K562 (cell line): ENCODE results near the gene ITGAD. TPM values are rescaled to one million over a fixed set of nuclear protein-coding genes. Genes with fewer than 3 reads are reported as not detected.

Experiments
- BACH1 ChIP-seq: fragments of 200-800 bp; sonication (Bioruptor generic); IDR thresholded peaks from 2 replicates; pipeline ENCODE4 v1.6.1; 2016; ENCODE audit warnings: missing genetic modification characterization, missing compliant biosample characterization
- CEBPG ChIP-seq, 3 experiments: fragments of 200-800 bp in 1 of 3; sonication (Bioruptor generic) in 1 of 3; sonication (generic) in 1 of 3; formaldehyde crosslinking in 1 of 3; IDR thresholded peaks in 2 of 3; conservative IDR thresholded peaks in 1 of 3; 2 replicates each; pipeline versions ENCODE4 v1.6.1 to v1.8.0; 2016 to 2022; ENCODE audit warnings: missing compliant biosample characterization in 2 of 3, missing genetic modification characterization in 2 of 3, mild to moderate bottlenecking in 1 of 3, missing genetic modification reagents in 1 of 3
- CTBP1 ChIP-seq: fragments of 450-650 bp; IDR thresholded peaks from 2 replicates; pipeline ENCODE4 v1.6.1; 2016; ENCODE audit warnings: borderline replicate concordance
- FOXJ2 ChIP-seq: fragments of 200-800 bp; sonication (Bioruptor generic); IDR thresholded peaks from 2 replicates; pipeline ENCODE4 v1.6.1; 2016; ENCODE audit warnings: missing genetic modification characterization, missing compliant biosample characterization
- FOXM1 ChIP-seq, 2 experiments: fragments of 450-650 bp in 1 of 2; sonication (generic) in 1 of 2; formaldehyde crosslinking in 1 of 2; IDR thresholded peaks; 2 replicates each; pipeline versions ENCODE4 v1.6.1 to v1.9.0; 2017 to 2022; ENCODE audit warnings: low read depth in 2 of 2, mild to moderate bottlenecking in 2 of 2, missing genetic modification reagents in 1 of 2, moderate library complexity in 1 of 2
- HNRNPL ChIP-seq: fragments of 200-400 bp; formaldehyde crosslinking; IDR thresholded peaks from 2 replicates; pipeline ENCODE4 v1.6.1; 2017; ENCODE audit warnings: low read depth, mild to moderate bottlenecking, low read length
- MAX ChIP-seq: sonication (generic); formaldehyde crosslinking; IDR thresholded peaks from 2 replicates; pipeline ENCODE4 v1.9.0; 2022; ENCODE audit warnings: mild to moderate bottlenecking, missing genetic modification reagents
- MYC ChIP-seq, 2 experiments: fragments of 250-450 bp in 1 of 2; sonication (Bioruptor Pico) in 1 of 2; IDR thresholded peaks; 2 replicates each; pipeline versions ENCODE4 v1.5.1 to v1.6.1; 2012 to 2021; ENCODE audit warnings: low read depth in 2 of 2, borderline replicate concordance in 1 of 2, improper control_type of control experiment in 1 of 2, low read length in 1 of 2, mild to moderate bottlenecking in 1 of 2, moderate library complexity in 1 of 2
- NFXL1 ChIP-seq: fragments of 450-650 bp; formaldehyde crosslinking; IDR thresholded peaks from 2 replicates; pipeline ENCODE4 v1.4.0; 2021; ENCODE audit warnings: mild to moderate bottlenecking
- PHF8 ChIP-seq: fragments of 200-600 bp; sonication (generic); IDR thresholded peaks from 2 replicates; pipeline ENCODE4 v1.6.1; 2012; ENCODE audit warnings: mixed run types, mild to moderate bottlenecking, inconsistent platforms, low read length, moderate library complexity, borderline replicate concordance
- PPARD ChIP-seq: fragments of 250-450 bp; sonication (Bioruptor Pico); IDR thresholded peaks from 2 replicates; pipeline ENCODE4 v1.8.0; 2022; ENCODE audit warnings: inconsistent platforms, mild to moderate bottlenecking, moderate library complexity
- RAD51 ChIP-seq: fragments of 450-650 bp; IDR thresholded peaks from 2 replicates; pipeline ENCODE4 v1.7.1; 2016; ENCODE audit warnings: low read depth, mild to moderate bottlenecking, borderline replicate concordance
- RFX1 ChIP-seq: fragments of 450-650 bp; IDR thresholded peaks from 2 replicates; pipeline ENCODE4 v1.6.1; 2016; ENCODE audit warnings: mild to moderate bottlenecking, moderate library complexity
- SIX5 ChIP-seq, 2 experiments: IDR thresholded peaks; 2 replicates each; pipeline ENCODE4 v1.6.1; 2011; ENCODE audit warnings: low read length in 2 of 2, borderline replicate concordance in 1 of 2, low read depth in 1 of 2, mild to moderate bottlenecking in 1 of 2, moderate library complexity in 1 of 2; ENCODE audit not compliant: insufficient read depth in 1 of 2
- SLC30A9 ChIP-seq: fragments of 250-450 bp; sonication (Bioruptor Pico); IDR thresholded peaks from 2 replicates; pipeline ENCODE4 v1.8.0; 2022; ENCODE audit warnings: mild to moderate bottlenecking, moderate library complexity
- SMC3 ChIP-seq: conservative IDR thresholded peaks from 2 replicates; pipeline ENCODE4 v1.6.1; 2011; ENCODE audit warnings: low read depth, low read length, improper control_type of control experiment; ENCODE audit not compliant: insufficient read depth
- STAT5B ChIP-seq: fragments of 250-450 bp; sonication (Bioruptor Pico); IDR thresholded peaks from 2 replicates; pipeline ENCODE4 v1.8.0; 2021; ENCODE audit warnings: mild to moderate bottlenecking, inconsistent platforms
- TRIM25 ChIP-seq: fragments of 450-650 bp; IDR thresholded peaks from 2 replicates; pipeline ENCODE4 v1.7.0; 2016; ENCODE audit warnings: borderline replicate concordance
- ZBTB5 ChIP-seq: fragments of 450-650 bp; IDR thresholded peaks from 2 replicates; pipeline ENCODE4 v1.6.1; 2017; ENCODE audit warnings: antibody characterized with exemption
- ZNF583 ChIP-seq: fragments of 250-450 bp; sonication (Bioruptor Pico); IDR thresholded peaks from 2 replicates; pipeline ENCODE4 v1.4.0; 2020
- ZNF589 ChIP-seq: fragments of 200-800 bp; sonication (Bioruptor generic); IDR thresholded peaks from 2 replicates; pipeline ENCODE4 v1.6.1; 2016; ENCODE audit warnings: low read depth, missing genetic modification characterization, missing compliant biosample characterization
- polyA plus RNA-seq, 8 experiments: library from polyadenylated mRNA; depleted of rRNA in 4 of 8; stranded (reverse) in 5 of 8; unstranded in 3 of 8; fragments of >200 nt; fragmentation: Nextera tagmentation in 2 of 8; fragmentation: Illumina TruSeq in 1 of 8; extraction: Ambion mirVana in 2 of 8; extraction: Trizol in 1 of 8; gene quantifications; 2 replicates each; pipeline versions ENCODE4 v1.2.1 to v1.2.3, GENCODE V29; 2011 to 2014; ENCODE audit warnings: inconsistent platforms in 1 of 8, missing spikeins in 1 of 8
- total RNA-seq, 7 experiments: library from RNA; depleted of rRNA in 6 of 7; stranded (reverse); fragments of >200 nt in 6 of 7; fragmentation: Illumina TruSeq in 2 of 7; extraction: Trizol in 2 of 7; gene quantifications; 2 replicates each; pipeline versions ENCODE4 v1.2.1 to v1.2.3, GENCODE V29; 2011 to 2021; ENCODE audit warnings: low replicate concordance in 1 of 7
- TF ChIP-seq, protein P1 (sequence below): sonication (generic); formaldehyde crosslinking; IDR thresholded peaks from 2 replicates; pipeline ENCODE4 v1.8.0; 2022; ENCODE audit warnings: mild to moderate bottlenecking, missing genetic modification reagents

ITGAD gene
- total and polyA plus RNA-seq, 9 of the 15 experiments (the other 6 are each of a cell fraction or from before 2014, with no cell fraction given), result not detected

- TF ChIP-seq NFXL1 (CRISPR knock-in tag) (no peak), FOXJ2 (peak; percentile 4; the same call in 1 of the 2 replicates), HNRNPL (no peak), SIX5 (IDR thresholded peaks at IDR 0.05; ENCODE audit: borderline replicate concordance in 1 of 2, insufficient read depth in 1 of 2, low read depth in 1 of 2, low read length in 2 of 2) (no peak), STAT5B (CRISPR knock-in tag) (no peak), FOXM1 (IDR thresholded peaks at IDR 0.05; ENCODE audit: low read depth) (no peak), FOXM1 (CRISPR knock-in tag; IDR thresholded peaks at IDR 0.05; ENCODE audit: low read depth) (no peak), CEBPG (CRISPR knock-in tag; IDR thresholded peaks at IDR 0.05) (peak; percentile 26; the same call in 1 of the 2 replicates), CEBPG (tag; conservative IDR thresholded peaks at IDR 0.05 in 1 of 2, IDR thresholded peaks at IDR 0.05 in 1 of 2) (no peak), ZNF583 (CRISPR knock-in tag) (no peak), ZNF589 (CRISPR knock-in tag) (no peak), MAX (CRISPR knock-in tag) (peak; percentile 82), PPARD (CRISPR knock-in tag) (no peak), ZBTB5 (peak; percentile 44; the same call in 1 of the 2 replicates), PHF8 (no peak), TRIM25 (no peak), MYC (IDR thresholded peaks at IDR 0.05; ENCODE audit: low read depth, low read length) (peak; percentile 74), MYC (CRISPR knock-in tag; IDR thresholded peaks at IDR 0.05; ENCODE audit: borderline replicate concordance, low read depth) (no peak; the same call in 1 of the 2 replicates), RAD51 (no peak), RFX1 (no peak), SLC30A9 (no peak), BACH1 (no peak), CTBP1 (peak; percentile 68; the same call in 1 of the 2 replicates), SMC3 (no peak)
- TF ChIP-seq, protein P1, sequence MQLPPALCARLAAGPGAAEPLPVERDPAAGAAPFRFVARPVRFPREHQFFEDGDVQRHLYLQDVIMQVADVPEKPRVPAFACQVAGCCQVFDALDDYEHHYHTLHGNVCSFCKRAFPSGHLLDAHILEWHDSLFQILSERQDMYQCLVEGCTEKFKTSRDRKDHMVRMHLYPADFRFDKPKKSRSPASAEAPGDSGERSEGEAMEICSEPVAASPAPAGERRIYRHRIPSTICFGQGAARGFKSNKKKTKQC, result no peak
These were observed 65.1 kb downstream of the ITGAD start (continued) for GRCh38 chr16:31458073-31458843.
